K562 (cell line): Measurements from ENCODE around the gene TNK2. TPM values are rescaled to one million over a fixed set of nuclear protein-coding genes. Genes with fewer than 3 reads are reported as not detected.

Experiments used
- ATAC-seq: fragments of 200-7000 bp; cut with Tn5 transposase; 3 replicates; pipeline ENCODE4 v1.9.1; 2020; ENCODE audit warnings: moderate library complexity
- BruUV-seq: library from RNA; stranded (reverse); fragments of 400-500 nt; replicated peaks from 2 replicates; lab custom pipeline; 2021; lab: Mats Ljungman, UMichigan
- CTCF ChIA-PET: fragments of 300-600 bp; formaldehyde crosslinking; extraction: SDS; loops from one replicate; lab custom pipeline; 2021; ENCODE audit warnings: low intra/inter-chr PET ratio; lab: Yijun Ruan, JAX
- POLR2A ChIA-PET: fragments of 300-600, 350-650 bp; sonication (Branson Sonifier 250); formaldehyde crosslinking; extraction: SDS; loops from one replicate; lab custom pipeline; 2021; ENCODE audit warnings: antibody characterized with exemption, inconsistent platforms; lab: Yijun Ruan, JAX
- DNase-seq, 4 experiments: peaks; one replicate each; pipeline versions ENCODE4 v3.0.0 to v3.0.0-alpha.2; 2011 to 2018; ENCODE audit warnings: low spot score in 3 of 4, mixed read lengths in 3 of 4; ENCODE audit errors: extremely low read depth in 1 of 4
- FAIRE-seq: peaks from 2 replicates; lab custom pipeline; 2011; peaks lifted over from hg19 to GRCh38; lab: Jason Lieb, UNC
- H2AFZ ChIP-seq: 2 replicates; pipeline ENCODE4 v1.6.0; 2011; ENCODE audit warnings: low read depth, low read length, control low read depth, inconsistent platforms
- H3K27ac ChIP-seq: fragments of 200-600 bp; 3 replicates; pipeline ENCODE4 v1.8.0; 2011; ENCODE audit warnings: low read depth, mild to moderate bottlenecking, control low read depth, inconsistent platforms, low read length, moderate library complexity, mixed read lengths; ENCODE audit errors: extremely low read depth
- H3K27me3 ChIP-seq, 2 experiments: fragments of 300-600 bp in 1 of 2; 2 replicates in 1 of 2; 3 replicates in 1 of 2; pipeline versions ENCODE4 v1.6.0 to v1.8.0; 2011; ENCODE audit warnings: inconsistent platforms in 2 of 2, low read length in 2 of 2, mild to moderate bottlenecking in 1 of 2, mixed read lengths in 1 of 2, moderate library complexity in 1 of 2; ENCODE audit not compliant: control insufficient read depth in 2 of 2, insufficient read depth in 2 of 2
- H3K36me3 ChIP-seq: fragments of 300-600 bp; 3 replicates; pipeline ENCODE4 v1.8.0; 2011; ENCODE audit warnings: mild to moderate bottlenecking, low read length, inconsistent platforms; ENCODE audit not compliant: control insufficient read depth, insufficient read depth
- H3K4me1 ChIP-seq, 2 experiments: fragments of 200-600 bp in 1 of 2; replicated peaks in 1 of 2; 2 replicates in 1 of 2; 3 replicates in 1 of 2; pipeline versions ENCODE4 v1.5.1 to v1.8.0; 2011; ENCODE audit warnings: inconsistent platforms in 2 of 2, low read length in 2 of 2, mild to moderate bottlenecking in 1 of 2, mixed read lengths in 1 of 2, moderate library complexity in 1 of 2; ENCODE audit not compliant: control insufficient read depth in 2 of 2, insufficient read depth in 2 of 2
- H3K4me2 ChIP-seq: 2 replicates; pipeline ENCODE4 v1.6.1; 2011; ENCODE audit warnings: low read length, control low read depth, inconsistent platforms, mixed read lengths; ENCODE audit not compliant: insufficient read depth
- H3K4me3 ChIP-seq: fragments of 200-600 bp; sonication (generic), shearing (Covaris generic); 2 replicates; pipeline ENCODE4 v1.5.1; 2016; ENCODE audit warnings: control low read depth, inconsistent platforms
- H3K79me2 ChIP-seq: fragments of 200-600 bp; 3 replicates; pipeline ENCODE4 v1.8.0; 2011; ENCODE audit warnings: low read length, inconsistent platforms; ENCODE audit not compliant: control insufficient read depth, insufficient read depth
- H3K9ac ChIP-seq, 2 experiments: 2 replicates each; pipeline versions ENCODE4 v1.6.0 to v1.6.1; 2011; ENCODE audit warnings: low read depth in 2 of 2, low read length in 2 of 2, control low read depth in 1 of 2, inconsistent platforms in 1 of 2, mild to moderate bottlenecking in 1 of 2, mixed read lengths in 1 of 2; ENCODE audit not compliant: insufficient read depth in 1 of 2
- H3K9me1 ChIP-seq: one replicate; pipeline ENCODE4 v1.6.0; 2011; ENCODE audit warnings: inconsistent platforms, mild to moderate bottlenecking, low read length, moderate library complexity; ENCODE audit not compliant: control insufficient read depth, insufficient read depth
- H3K9me3 ChIP-seq: replicated peaks from 2 replicates; pipeline ENCODE4 v1.5.1; 2011; ENCODE audit warnings: low read depth, low read length, inconsistent platforms; ENCODE audit not compliant: control insufficient read depth, insufficient read depth
- H4K20me1 ChIP-seq: replicated peaks from 2 replicates; pipeline ENCODE4 v1.6.1; 2011; ENCODE audit warnings: low read length, inconsistent platforms, mixed read lengths; ENCODE audit not compliant: control insufficient read depth, insufficient read depth
- CC2D1A ChIP-seq: fragments of 450-650 bp; IDR thresholded peaks from 2 replicates; pipeline ENCODE4 v1.6.1; 2017; ENCODE audit warnings: mild to moderate bottlenecking
- CXXC5 ChIP-seq: fragments of 250-450 bp; sonication (Bioruptor Pico); IDR thresholded peaks from 2 replicates; pipeline ENCODE4 v1.8.0; 2022; ENCODE audit warnings: inconsistent platforms, mild to moderate bottlenecking, moderate library complexity
- DMBX1 ChIP-seq: fragments of 250-450 bp; sonication (Bioruptor Pico); IDR thresholded peaks from 2 replicates; pipeline ENCODE4 v1.8.0; 2022; ENCODE audit warnings: inconsistent platforms, mild to moderate bottlenecking, moderate library complexity, borderline replicate concordance
- GATA2 ChIP-seq: sonication (generic); formaldehyde crosslinking; IDR thresholded peaks from 2 replicates; pipeline ENCODE4 v1.4.0; 2020; ENCODE audit warnings: mild to moderate bottlenecking, missing genetic modification reagents
- ILK ChIP-seq: fragments of 450-650 bp; IDR thresholded peaks from 2 replicates; pipeline ENCODE4 v1.6.1; 2016; ENCODE audit warnings: missing genetic modification characterization, low read depth, mild to moderate bottlenecking, missing compliant biosample characterization, moderate library complexity, borderline replicate concordance
- MECOM ChIP-seq: fragments of 250-450 bp; sonication (Bioruptor Pico); IDR thresholded peaks from 2 replicates; pipeline ENCODE4 v1.8.0; 2022; ENCODE audit warnings: inconsistent platforms
- NBN ChIP-seq: fragments of 450-650 bp; IDR thresholded peaks from 2 replicates; pipeline ENCODE4 v1.6.1; 2016; ENCODE audit warnings: low read depth, mild to moderate bottlenecking
- POU5F1 ChIP-seq: fragments of 150-350 bp; IDR thresholded peaks from 2 replicates; pipeline ENCODE4 v1.6.1; 2014; ENCODE audit warnings: borderline replicate concordance, low read length, low read depth, mild to moderate bottlenecking; ENCODE audit not compliant: partially characterized antibody
- PRMT5 ChIP-seq: sonication (generic); formaldehyde crosslinking; IDR thresholded peaks from 2 replicates; pipeline ENCODE4 v1.5.0; 2020; ENCODE audit warnings: missing genetic modification reagents
- RBM34 ChIP-seq: fragments of 200-400 bp; formaldehyde crosslinking; IDR thresholded peaks from 2 replicates; pipeline ENCODE4 v1.6.1; 2018; ENCODE audit warnings: low read length, borderline replicate concordance; ENCODE audit not compliant: insufficient read depth
- SP2 ChIP-seq: IDR thresholded peaks from 2 replicates; pipeline ENCODE4 v1.6.1; 2011; ENCODE audit warnings: mild to moderate bottlenecking, low read depth, low read length, moderate library complexity; ENCODE audit not compliant: poor library complexity, severe bottlenecking; ENCODE audit errors: extremely low read depth
- ZBTB7A ChIP-seq: IDR thresholded peaks from 2 replicates; pipeline ENCODE4 v1.6.1; 2011; ENCODE audit warnings: low read depth, mild to moderate bottlenecking, low read length, moderate library complexity, borderline replicate concordance; ENCODE audit not compliant: control insufficient read depth
- ZFPM2 ChIP-seq: fragments of 250-450 bp; sonication (Bioruptor Pico); IDR thresholded peaks from 2 replicates; pipeline ENCODE4 v1.5.1; 2022; ENCODE audit warnings: mild to moderate bottlenecking
- ZNF184 ChIP-seq: sonication (generic); formaldehyde crosslinking; IDR thresholded peaks from 2 replicates; pipeline ENCODE4 v1.5.0; 2020; ENCODE audit warnings: missing genetic modification reagents
- WGBS: fragments of 100-300 bp; shearing (Covaris generic); methylation state at CpG from one replicate; pipeline ENCODE4 v1.1.6; 2016; ENCODE audit warnings: low coverage, mixed read lengths; ENCODE audit not compliant: insufficient coverage; ENCODE audit errors: missing lambda C conversion rate; 5-methylcytosine and 5-hydroxymethylcytosine counted together
- in situ Hi-C: fragments of 300-500 bp; cut with MboI; formaldehyde crosslinking; loops from 4 replicates; pipeline ENCODE4 v1.15.0; 2018; ENCODE audit warnings: inconsistent platforms, mixed read lengths
- intact Hi-C: fragments of 100-400 bp; cut with micrococcal nuclease; formaldehyde crosslinking; loops from 2 replicates; pipeline ENCODE4 v1.14.2; 2022
- polyA plus RNA-seq, 8 experiments: library from polyadenylated mRNA; depleted of rRNA in 4 of 8; stranded (reverse) in 5 of 8; unstranded in 3 of 8; fragments of >200 nt; fragmentation: Nextera tagmentation in 2 of 8; fragmentation: Illumina TruSeq in 1 of 8; extraction: Ambion mirVana in 2 of 8; extraction: Trizol in 1 of 8; gene quantifications; 2 replicates each; pipeline versions ENCODE4 v1.2.1 to v1.2.3, GENCODE V29; 2011 to 2014; ENCODE audit warnings: inconsistent platforms in 1 of 8, missing spikeins in 1 of 8
- total RNA-seq, 7 experiments: library from RNA; depleted of rRNA in 6 of 7; stranded (reverse); fragments of >200 nt in 6 of 7; fragmentation: Illumina TruSeq in 2 of 7; extraction: Trizol in 2 of 7; gene quantifications; 2 replicates each; pipeline versions ENCODE4 v1.2.1 to v1.2.3, GENCODE V29; 2011 to 2021; ENCODE audit warnings: low replicate concordance in 1 of 7
- TF ChIP-seq, protein P1 (sequence below): IDR thresholded peaks from 2 replicates; pipeline ENCODE4 v1.6.1; 2016; ENCODE audit warnings: missing genetic modification characterization, missing compliant biosample characterization
- TF ChIP-seq, protein P2 (sequence below): fragments of 200-800 bp; sonication (Bioruptor generic); IDR thresholded peaks from 2 replicates; pipeline ENCODE4 v1.6.1; 2016; ENCODE audit warnings: missing genetic modification characterization, missing compliant biosample characterization

The TNK2 gene
- total and polyA plus RNA-seq, 9 of the 15 experiments (the other 6 are each of a cell fraction or from before 2014, with no cell fraction given), result 0.03 to 33.8 (median 6.5) TPM

DNA sequence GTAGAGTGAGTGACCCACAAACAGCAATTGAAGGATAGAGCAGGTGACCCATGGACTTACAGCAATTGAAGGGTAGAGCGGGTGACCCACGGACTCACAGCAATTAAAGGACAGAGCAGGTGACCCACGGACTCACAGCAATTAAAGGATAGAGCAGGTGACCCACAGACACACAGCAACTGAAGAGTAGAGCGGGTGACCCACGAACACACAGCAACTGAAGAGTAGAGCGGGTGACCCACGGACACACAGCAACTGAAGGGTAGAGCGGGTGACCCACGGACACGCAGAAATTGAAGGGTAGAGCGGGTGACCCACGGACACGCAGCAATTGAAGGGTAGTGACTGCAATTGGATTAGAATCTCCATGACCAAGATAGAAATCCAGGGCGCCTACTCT lies 9.8 kb upstream of the TNK2 start (continued):
- TF ChIP-seq MECOM (CRISPR knock-in tag) (no peak), ILK (tag) (no peak), POU5F1 (no peak), SP2 (no peak), NBN (no peak)

DNA sequence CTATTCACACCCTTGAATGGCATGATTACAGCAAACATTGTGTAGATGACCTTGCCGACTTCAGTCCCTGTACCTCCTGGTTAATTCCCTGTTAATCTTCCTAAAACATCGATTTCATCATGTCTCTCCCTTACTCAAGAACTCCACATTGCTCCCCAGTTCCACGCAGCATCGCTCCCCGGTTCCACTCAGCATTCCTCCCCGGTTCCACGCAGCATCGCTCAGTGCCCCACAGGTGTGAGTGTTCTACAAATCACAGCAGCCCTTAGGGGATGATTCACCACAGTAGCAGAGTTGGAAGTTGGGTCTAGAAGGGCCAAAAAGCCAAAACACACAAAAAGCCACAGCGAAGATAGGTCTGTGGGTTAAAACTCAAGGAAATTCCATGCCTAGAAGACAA lies 8.6 kb upstream of the TNK2 start:
- intact Hi-C loops (loop anchor here (10.0 kb wide), 1 partner anchor 172 kb away; no protein-coding TSS in a partner anchor), in situ Hi-C loops (no loop called here)
- ATAC-seq (no peak), DNase-seq (no peak), FAIRE-seq (no peak)
- ChIA-PET POLR2A (no interaction called here), CTCF (no interaction called here)
- no peaks in the 10 kb centered on the region for H3K9me1 ChIP-seq
- H3K36me3 ChIP-seq, result no peaks in the 10 kb centered on the region
- H3K27me3 ChIP-seq, result peaks cover 8 to 17% of the 10 kb centered on the region in 2 experiments; a peak in 4 of 5 replicates
- no TSS peak for BruUV-seq
- no peaks in the 10 kb centered on the region for H3K79me2 ChIP-seq
- WGBS, result 6% methylated on average over 9 of the region's 9 CpGs
- H2AFZ ChIP-seq, result no peak overlapping the region
- H3K4me1 ChIP-seq, result peaks cover 11 to 13% of the 10 kb centered on the region in 2 experiments
- H3K27ac ChIP-seq, result no peak overlapping the region
- H3K9ac ChIP-seq, result no peak overlapping the region
- no peaks in the 10 kb centered on the region for H4K20me1 ChIP-seq
- H3K4me3 ChIP-seq, result no peak overlapping the region
- no peaks in the 10 kb centered on the region for H3K9me3 ChIP-seq
- H3K4me2 ChIP-seq, result no peak overlapping the region
- TF ChIP-seq ZNF184, result no peak
- no peak for TF ChIP-seq CXXC5 (CRISPR knock-in tag)
- no peak for TF ChIP-seq DMBX1 (CRISPR knock-in tag)
- no peak for TF ChIP-seq PRMT5
- TF ChIP-seq GATA2 (CRISPR knock-in tag), result no peak
- TF ChIP-seq CC2D1A, result no peak
- TF ChIP-seq, protein P1, sequence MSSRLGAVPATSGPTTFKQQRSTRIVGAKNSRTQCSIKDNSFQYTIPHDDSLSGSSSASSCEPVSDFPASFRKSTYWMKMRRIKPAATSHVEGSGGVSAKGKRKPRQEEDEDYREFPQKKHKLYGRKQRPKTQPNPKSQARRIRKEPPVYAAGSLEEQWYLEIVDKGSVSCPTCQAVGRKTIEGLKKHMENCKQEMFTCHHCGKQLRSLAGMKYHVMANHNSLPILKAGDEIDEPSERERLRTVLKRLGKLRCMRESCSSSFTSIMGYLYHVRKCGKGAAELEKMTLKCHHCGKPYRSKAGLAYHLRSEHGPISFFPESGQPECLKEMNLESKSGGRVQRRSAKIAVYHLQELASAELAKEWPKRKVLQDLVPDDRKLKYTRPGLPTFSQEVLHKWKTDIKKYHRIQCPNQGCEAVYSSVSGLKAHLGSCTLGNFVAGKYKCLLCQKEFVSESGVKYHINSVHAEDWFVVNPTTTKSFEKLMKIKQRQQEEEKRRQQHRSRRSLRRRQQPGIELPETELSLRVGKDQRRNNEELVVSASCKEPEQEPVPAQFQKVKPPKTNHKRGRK (tag), result no peak
- TF ChIP-seq ZFPM2 (CRISPR knock-in tag), result no peak
- TF ChIP-seq ZBTB7A, result no peak
- TF ChIP-seq RBM34, result no peak
- TF ChIP-seq, protein P2, sequence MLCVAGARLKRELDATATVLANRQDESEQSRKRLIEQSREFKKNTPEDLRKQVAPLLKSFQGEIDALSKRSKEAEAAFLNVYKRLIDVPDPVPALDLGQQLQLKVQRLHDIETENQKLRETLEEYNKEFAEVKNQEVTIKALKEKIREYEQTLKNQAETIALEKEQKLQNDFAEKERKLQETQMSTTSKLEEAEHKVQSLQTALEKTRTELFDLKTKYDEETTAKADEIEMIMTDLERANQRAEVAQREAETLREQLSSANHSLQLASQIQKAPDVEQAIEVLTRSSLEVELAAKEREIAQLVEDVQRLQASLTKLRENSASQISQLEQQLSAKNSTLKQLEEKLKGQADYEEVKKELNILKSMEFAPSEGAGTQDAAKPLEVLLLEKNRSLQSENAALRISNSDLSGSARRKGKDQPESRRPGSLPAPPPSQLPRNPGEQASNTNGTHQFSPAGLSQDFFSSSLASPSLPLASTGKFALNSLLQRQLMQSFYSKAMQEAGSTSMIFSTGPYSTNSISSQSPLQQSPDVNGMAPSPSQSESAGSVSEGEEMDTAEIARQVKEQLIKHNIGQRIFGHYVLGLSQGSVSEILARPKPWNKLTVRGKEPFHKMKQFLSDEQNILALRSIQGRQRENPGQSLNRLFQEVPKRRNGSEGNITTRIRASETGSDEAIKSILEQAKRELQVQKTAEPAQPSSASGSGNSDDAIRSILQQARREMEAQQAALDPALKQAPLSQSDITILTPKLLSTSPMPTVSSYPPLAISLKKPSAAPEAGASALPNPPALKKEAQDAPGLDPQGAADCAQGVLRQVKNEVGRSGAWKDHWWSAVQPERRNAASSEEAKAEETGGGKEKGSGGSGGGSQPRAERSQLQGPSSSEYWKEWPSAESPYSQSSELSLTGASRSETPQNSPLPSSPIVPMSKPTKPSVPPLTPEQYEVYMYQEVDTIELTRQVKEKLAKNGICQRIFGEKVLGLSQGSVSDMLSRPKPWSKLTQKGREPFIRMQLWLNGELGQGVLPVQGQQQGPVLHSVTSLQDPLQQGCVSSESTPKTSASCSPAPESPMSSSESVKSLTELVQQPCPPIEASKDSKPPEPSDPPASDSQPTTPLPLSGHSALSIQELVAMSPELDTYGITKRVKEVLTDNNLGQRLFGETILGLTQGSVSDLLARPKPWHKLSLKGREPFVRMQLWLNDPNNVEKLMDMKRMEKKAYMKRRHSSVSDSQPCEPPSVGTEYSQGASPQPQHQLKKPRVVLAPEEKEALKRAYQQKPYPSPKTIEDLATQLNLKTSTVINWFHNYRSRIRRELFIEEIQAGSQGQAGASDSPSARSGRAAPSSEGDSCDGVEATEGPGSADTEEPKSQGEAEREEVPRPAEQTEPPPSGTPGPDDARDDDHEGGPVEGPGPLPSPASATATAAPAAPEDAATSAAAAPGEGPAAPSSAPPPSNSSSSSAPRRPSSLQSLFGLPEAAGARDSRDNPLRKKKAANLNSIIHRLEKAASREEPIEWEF (CRISPR knock-in tag), result no peak
